GM21526 (cell line): ENCODE results near the gene NEU1.
A peak's percentile ranks its signal among the peaks of the same experiment; 100 is the strongest.
"Not testable (repeated sequence)": the region's sequence is repeated elsewhere in the genome, so short reads cannot be mapped to it uniquely, and the experiment has no call there.

Experiments
- ATAC-seq: cut with Tn5 transposase; IDR thresholded peaks from one replicate; pipeline ENCODE4 v1.9.1; 2021; ENCODE audit warnings: moderate library complexity; ENCODE audit not compliant: unreplicated experiment, low FRiP score

The NEU1 gene

DNA sequence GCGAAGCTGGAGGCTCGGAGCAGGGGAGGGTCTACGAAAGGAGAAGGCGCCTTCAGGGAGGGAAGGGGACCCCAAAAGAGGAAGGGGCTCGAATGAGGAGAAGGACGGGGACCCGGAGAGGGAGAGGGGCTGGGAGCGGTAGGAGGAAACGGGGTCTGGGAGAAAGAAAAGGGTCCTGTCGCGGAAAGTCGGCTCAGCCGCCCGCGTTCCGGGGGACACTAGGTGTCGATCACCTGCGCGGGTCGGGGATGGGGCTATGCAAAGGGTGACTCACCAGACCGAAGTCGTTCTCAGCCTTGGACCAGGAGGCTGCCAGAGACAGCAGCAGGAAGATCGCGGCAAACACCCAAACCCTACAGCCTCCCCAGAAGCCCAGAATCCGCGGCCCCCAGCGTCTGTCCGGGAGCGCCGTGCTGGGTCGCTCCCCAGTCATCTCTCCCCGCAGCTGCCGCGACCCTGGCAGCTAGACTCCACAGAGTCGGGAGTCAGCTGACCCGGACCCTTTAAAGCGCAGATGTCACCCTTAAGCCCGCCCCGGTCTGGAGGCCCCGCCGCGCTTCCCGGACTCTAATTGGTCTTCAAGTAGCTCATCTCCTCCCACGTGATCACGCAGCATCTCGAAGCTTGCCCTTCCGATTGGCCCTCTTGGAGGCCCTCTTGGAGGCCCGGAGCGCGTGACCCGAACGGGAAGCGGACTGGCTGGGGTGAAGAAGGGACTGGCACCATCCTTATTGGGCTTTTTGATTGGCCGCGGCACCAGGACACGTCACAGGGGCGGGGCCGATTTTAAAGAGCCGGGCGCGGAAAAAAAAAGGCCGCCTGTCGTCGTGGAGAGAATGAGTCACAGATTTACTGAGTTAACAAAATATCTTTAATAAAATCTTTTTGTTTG is at the start of gene NEU1:
Gene NEU1, minus strand, starts transcription at position 478 of the 892 bp plus-strand sequence. Its CDS starts 45 bp downstream, at position 433.
- peak; percentile 84 for ATAC-seq

DNA sequence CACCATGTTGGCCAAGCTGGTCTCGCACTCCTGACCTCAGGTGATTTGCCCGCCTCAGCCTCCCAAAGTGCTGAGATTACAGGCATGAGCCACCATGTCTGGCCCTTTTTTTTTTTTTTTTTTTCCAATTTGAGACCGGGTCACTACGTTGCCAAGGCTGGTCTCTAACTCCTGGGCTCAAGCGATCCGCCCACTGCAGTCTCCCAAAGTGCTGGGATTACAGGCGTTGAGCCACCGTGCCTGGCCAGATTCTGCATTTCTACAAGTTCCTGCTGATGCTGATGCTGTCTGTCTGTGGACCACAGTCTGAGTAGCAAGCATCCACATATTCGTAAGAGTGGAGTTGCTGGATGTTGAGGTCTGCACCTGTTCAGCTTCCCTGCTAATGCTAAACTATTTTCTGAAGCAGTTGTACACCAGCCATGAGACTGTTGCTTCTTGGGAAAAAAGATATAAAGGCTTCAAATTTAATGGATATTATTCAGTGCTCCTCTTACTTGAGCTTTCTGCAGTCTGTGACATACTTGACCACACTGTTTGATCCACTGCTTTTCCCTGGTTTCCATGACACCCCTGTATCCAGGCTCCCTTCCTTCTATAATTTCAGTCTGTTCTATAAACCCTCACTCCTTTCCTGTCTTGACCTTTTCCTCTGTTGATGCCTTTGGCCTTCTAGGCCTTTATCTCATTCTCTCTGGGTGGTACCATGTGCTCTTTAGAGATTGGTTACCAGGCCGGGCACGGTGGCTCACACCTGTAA is 49.4 kb upstream of the NEU1 start:
- ATAC-seq = no peak

DNA sequence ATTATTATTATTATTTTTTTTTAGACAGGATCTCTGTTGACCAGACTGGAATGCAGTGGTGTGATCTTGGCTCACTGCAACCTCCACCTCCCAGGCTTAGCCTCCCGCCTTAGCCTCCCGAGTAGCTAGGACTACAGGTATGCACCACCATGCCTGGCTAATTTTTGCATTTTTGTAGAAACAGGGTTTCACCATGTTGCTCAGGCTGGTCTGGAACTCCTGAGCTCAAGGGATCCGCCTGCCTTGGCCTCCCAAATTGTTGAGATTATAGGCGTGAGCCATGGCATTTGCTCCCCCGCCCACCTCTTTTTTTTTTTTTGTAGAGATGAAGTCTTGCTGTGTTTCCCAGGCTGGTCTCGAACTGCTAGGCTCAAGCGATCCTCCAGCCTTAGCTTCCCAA is 46.7 kb upstream of the NEU1 start:
- ATAC-seq = not testable (repeated sequence)

DNA sequence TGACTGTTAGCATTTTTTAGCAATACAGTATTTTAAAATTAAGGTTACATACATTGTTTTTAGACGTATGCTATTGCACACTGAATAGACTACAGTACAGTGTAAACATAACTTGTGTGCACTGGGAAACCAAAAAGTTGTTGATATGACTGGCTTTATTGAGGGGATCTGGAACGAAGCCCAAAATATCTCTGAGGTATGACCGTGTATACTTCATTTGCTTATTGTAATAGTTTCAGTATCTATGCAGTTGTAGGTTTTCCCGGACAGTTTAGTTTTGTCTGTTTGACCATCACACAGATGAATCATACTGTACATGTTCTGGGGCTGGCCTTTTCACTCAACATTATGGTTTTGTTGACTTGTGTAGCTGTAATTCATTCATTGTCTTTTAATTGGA is 46.2 kb upstream of the NEU1 start:
- ATAC-seq = peak; percentile 54

DNA sequence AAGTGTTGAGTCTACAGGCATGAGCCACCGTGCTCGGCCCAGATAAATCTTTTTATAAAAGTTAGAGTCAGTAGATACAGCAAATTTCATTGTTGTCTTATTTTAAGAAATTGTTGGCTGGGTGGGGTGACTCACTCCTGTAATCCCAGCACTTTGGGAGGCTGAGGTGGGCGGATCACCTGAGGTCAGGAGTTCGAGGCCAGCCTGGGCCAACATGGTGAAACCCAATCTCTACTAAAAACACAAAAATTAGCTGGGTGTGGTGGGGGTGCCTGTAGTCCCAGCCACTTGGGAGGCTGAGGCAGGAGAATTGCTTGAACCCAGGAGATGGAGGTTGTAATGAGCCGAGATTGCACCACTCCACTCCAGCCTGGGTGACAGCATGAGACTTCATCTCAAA is 45.6 kb upstream of the NEU1 start:
- not testable (repeated sequence) for ATAC-seq

DNA sequence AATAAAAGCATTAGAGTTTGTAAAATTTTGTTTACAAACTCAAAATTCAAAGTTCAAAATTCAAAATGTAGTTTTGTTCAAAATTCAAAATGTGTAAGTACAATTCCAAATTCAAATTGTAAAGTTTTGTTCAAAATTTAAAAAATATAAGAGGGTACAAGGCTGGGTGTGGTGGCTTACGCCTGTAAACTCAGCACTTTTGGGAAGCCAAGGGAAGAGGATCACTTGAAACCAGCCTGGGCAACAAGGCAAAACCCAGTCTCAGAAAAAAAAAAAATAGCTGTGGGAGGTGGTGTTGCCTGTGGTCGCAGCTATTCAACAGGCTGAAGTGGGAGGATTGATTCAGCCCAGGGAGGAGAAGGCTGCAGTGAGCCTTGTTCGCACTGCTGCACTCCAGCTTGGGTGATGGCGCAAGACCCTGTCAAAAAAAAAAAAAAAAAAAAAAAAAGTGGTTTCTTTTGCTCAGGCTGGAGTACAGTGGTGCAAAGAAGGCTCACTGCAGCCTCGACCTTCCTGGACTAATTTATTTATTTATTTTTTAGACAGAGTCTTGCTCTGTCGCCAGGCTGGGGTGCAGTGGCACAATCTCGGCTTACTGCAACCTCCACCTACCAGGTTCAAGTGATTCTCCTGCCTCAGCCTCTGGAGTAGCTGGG is 44.7 kb upstream of the NEU1 start:
- ATAC-seq = no peak

DNA sequence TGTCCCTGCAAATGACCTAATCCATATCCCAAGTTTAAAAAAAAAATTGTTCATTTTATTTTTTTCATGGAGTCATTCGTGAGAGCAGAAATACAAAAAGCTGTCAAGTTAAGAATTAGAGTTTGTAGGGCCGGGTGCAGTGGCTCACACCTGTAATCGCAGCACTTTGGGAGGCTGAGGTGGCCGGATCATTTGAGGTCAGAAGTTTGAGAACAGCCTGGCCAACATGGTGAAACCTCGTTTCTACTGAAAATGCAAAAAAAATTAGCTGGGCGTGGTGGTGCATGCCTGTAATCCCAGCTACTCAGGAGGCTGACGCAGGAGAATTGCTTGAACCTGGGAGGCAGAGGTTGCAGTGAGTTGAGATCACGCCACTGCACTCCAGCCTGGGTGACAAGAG is 44.1 kb upstream of the NEU1 start:
- not testable (repeated sequence) for ATAC-seq

DNA sequence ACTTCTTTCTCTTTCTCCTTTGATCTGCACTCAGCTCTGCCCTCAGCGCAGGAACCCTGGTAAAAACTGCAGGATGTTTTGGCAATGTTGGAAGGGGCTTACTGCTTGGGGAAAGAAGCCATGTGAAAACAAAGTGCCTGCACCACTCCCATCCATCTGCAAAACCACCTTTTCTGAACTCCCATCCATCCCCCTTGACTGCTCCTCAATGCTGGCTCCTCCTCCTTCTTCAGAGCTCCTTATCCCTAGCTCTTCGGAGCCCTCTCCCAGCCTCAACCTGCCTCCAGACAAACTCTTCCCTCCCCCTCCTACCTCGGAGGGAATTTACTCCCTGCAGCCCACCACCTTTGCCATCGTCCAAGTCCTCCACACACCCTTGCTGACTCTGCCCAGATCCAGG is 43.5 kb upstream of the NEU1 start:
- ATAC-seq = no peak

DNA sequence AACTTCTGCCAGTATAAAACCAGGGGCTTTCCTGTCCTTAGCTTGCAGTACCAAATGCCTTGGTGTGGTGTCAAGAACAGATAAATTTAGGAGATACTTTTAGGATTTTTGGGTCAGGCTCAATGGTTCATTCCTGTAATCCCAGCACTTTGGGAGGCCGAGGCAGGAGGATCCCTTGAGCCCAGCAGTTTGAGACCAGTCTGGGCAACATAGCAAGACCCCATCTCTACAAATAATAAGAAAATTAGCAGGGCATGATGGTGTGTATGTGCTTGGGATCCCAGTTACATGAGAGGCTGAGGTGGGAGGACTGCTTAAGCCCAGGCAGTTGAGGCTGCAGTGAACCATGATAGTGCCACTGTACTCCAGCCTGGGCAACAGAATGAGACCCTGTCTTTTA is 42.4 kb upstream of the NEU1 start:
- no peak for ATAC-seq

DNA sequence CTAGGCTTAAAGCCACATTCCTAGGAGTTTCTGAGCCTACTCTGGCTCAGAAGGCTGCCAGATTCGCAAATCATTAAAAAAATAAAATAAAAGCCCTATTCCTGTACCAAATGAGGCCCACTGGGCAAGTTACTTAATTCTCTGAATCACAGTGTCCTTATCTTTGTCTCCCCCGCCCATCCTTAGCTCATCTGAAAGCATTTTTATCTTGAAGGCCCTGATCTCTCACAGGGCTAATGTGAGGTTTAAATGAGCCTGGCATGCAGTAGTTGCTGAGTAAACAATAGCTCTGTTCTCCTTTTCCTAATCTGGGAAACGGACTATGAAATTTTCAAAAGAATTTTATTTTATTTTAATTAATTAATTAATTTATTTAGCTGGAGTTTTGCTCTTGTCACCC is 41.3 kb upstream of the NEU1 start:
- ATAC-seq = no peak

DNA sequence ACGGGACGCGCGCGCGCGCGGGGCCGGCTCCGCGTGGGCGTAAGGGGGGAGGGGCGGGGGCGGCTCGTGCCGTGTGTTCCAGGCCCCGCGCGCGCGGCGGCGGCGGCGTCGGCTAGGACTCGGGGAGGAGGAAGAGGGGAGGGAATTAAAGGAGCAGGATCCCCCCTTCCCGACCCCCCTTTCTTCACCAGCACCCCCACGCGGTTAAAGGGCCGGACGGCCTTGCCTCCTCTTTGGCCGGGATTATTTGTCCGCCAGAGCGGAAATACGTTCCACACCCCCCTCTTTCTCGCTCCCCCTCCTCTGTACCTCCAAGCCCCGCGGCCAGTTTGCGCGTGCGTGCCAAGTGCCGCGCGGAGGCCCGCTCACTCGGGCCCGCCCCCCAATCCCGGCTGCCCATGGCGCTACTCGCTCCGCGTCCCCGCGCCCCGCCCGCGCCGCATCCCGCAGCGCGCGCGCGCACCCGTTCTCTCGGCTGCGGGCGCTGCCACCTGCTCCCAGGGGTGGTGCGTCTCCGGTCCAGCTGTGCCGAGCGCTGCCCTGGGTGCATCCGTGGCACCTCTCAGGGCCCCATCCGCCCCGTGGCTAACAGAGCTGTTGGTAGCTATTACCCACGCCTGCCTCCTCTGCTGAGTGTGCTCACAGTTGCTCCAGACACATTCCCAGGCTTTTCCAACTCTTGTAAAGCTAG is 39.5 kb upstream of the NEU1 start, which contains the start of gene ZBTB12:
Gene ZBTB12, minus strand, starts transcription at position 134 of the 691 bp plus-strand sequence. CDS start 781 bp downstream, outside the sequence.
- no peak for ATAC-seq

DNA sequence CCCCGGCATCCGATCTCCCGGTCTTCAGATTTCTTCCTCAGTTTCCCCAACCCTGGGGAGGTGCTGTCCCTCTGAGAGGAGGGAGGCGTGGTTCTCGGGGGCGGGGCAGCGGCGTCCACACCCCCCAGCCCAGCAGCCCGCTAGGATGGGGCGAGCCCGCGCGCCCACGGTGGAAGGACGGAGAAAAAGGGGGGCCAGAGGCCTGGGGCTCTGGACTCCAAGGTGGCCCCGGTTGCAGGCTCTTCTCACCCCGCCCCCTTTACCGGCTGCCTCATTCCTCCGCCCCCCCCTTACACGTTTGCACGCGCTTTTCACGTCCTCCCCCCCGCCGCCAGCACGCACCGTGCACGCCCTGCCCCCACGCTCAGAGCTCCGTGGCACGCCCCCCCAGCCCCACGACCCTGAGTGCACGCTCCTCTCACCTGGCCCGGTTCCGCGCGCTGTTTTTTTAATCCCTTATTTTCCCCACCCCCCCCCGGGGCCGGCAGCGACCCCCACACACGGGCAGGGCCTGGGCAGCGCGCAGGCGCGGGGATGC is 38.9 kb upstream of the NEU1 start:
- ATAC-seq = no peak

DNA sequence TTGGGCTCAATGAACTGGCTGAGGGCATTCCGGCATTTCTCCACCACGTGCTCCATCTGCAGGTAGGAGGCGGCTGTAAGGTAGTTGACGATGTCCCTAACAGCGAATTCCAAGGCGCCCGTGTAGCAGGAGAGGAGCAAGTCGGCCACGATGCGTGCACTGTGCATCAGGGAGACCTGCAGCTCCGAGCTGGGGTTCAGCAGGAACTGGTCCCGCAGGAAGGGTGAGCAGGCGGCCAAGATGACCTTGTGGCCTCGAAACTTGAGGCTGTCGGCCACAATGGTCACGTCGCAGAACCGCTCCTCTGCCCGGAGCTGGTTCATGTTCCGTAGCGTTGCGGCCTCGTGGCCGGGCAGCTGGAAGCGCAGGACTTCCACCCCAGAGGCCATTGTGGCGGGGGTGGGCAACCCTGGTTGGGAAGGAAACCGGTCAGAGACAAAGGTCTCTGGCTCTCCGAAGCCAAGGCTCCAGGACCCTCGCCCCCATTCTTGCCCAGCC is 38.3 kb upstream of the NEU1 start:
- no peak for ATAC-seq

DNA sequence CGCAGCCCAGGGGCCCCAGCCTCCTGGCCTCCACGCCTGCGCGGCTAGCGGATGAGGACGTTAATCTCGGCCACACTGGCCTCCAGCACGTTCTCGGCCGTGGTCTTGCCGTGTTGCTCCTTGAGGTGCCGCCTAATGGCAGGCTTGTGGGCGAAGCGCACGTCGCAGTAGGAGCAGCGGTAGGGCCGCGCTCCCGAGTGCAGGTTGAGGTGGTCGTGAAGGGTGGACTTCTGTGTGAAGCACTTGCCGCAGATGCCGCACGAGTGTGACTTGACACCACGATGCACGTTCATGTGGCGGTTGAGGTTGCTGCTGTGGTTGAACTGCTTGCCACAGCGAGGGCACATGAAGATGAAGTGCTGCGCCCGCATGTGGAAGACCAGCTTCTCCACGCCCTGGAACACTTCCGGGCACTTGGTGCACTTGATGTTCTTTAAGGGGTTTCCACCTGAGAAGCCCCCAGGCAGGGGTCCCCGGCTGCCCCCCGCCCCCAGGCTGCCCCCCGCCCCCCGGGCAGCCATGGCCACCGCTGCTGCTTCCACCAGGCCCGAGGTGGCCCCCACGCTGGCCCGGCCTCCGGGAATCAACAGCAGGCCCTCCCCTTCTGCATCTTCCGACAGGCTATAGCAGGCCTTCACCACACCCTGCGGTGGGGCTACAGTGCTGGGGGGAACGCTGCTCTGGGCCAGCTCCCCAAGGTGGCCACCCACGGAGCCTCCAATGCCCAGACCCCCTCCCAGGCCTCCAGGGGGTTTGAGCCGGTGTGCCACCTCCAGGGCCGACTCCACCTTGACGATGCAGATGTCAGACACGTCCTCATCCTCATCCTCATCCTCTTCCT is 37.5 kb upstream of the NEU1 start:
- no peak for ATAC-seq

DNA sequence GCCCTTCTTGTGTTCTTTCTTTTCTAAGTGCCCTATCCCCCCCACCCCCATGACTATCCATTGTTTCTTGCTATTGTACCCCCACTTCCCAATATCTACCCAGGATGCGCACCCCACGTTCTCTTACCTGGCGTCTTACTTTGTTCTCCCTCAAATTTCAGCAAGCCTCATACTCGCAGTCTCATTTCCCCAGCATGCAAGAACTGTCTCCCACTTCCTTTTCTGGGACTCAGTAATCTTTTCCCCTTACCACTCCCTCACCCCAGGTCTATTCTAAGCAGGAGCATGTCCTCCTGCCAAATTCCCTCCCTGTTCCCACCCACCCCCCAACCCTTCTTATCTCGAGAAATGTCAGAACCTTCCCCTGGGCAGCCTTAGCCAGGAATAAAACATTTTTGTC is 36.6 kb upstream of the NEU1 start:
- ATAC-seq = no peak

DNA sequence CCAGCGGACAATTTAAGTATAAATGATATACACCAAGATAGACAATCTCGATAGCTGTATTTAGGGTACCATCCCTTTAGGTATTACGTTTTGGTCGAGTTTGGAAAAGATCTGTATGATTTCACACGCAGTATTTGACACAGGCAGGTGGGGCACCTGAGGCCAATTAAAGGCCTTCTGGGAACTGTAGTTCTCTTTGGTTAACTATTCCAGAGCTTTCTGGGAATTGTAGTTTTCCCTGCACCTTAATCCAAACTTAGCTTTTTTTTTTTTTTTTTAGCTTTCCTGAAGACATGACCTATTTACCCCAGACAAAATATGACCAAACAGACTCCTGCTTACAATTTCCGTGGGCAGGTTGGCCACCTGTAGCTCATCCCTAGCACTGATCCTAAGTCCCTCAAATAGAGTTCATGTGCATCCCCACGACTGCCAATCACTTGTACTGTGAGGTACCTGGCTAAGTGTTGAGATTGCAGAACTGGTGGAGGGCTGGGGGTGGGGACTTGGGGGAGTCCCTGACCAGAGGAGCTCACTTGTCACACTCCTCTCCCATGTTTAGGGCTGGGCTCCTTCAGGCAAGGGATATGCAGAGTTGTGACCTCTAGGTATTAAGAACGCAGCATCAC is 35.9 kb upstream of the NEU1 start:
- ATAC-seq = no peak

DNA sequence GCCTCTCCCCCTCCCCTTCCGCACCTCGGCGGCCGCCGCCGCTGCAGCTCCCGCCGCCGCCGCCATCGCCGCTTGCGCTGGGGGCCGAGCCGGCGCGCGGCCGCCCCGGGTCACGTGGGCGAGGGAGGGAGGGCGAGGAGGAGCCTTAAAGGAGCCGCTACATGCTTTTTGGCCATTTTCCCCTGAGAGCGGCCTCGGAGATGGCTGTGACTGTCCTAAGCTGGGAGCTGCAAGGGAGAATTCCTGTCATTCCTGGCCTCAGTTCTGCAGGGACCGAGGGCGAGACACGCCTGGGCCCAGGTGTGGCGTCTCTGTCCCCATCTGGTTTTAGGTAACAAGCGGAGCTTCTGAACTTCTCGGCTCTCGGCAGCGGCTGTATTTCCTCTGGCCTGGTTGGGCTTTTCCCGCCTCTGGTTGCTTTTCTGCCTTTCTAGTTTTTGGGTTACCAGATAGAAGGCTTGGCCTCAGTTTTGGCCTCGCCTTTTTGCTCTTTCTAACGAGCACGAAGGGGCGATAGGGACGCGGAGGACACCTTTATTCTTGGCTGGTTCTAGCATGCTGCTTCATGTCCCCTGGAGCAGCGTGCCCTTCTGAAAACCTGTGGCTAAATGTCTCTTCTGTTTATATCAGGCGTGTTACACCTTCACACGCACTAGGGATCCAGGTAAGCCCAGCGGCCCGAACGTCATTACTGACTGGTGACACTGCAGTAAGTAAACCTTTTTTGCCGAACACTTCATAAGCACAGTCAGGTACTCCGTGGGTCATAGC is 35.2 kb upstream of the NEU1 start, which contains the start of gene EHMT2:
Gene EHMT2, minus strand, starts transcription at position 87 of the 771 bp plus-strand sequence. Its CDS starts 21 bp downstream, at position 66.
- ATAC-seq = peak; percentile 49
